ENCODE data around the gene CEMIP. TPM values are rescaled to one million over a fixed set of nuclear protein-coding genes. Genes with fewer than 3 reads are reported as not detected.

CEMIP gene
- total and polyA plus RNA-seq, 2 of the 13 experiments (the other 11 are each of a cell fraction or from before 2014, with no cell fraction given): 4.3 to 28.5 TPM

- TF ChIP-seq ZNF281 (CRISPR knock-in tag; IDR thresholded peaks at IDR 0.05; ENCODE audit: borderline replicate concordance) (peak; percentile 29; the same call in 1 of the 2 replicates), ZNF282 (IDR thresholded peaks at IDR 0.05; ENCODE audit: partially characterized antibody) (no peak), ZBTB14 (CRISPR knock-in tag; IDR thresholded peaks at IDR 0.05) (no peak), HMG20A (CRISPR knock-in tag; IDR thresholded peaks at IDR 0.05; ENCODE audit: borderline replicate concordance) (peak; percentile 66; the same call in 1 of the 2 replicates), ZNF33A (CRISPR knock-in tag; IDR thresholded peaks at IDR 0.05; ENCODE audit: borderline replicate concordance) (no peak), ZNF780A (CRISPR knock-in tag; IDR thresholded peaks at IDR 0.05) (no peak), ZBTB43 (CRISPR knock-in tag; conservative IDR thresholded peaks at IDR 0.05) (0 out of 2 replicates have a peak, but pooled peaks have one; percentile 22), GABPB1 (CRISPR knock-in tag; IDR thresholded peaks at IDR 0.05) (peak; percentile 19; the same call in 1 of the 2 replicates), ARID4A (CRISPR knock-in tag; IDR thresholded peaks at IDR 0.05; ENCODE audit: borderline replicate concordance) (peak; percentile 43; the same call in 1 of the 2 replicates), ZFP1 (CRISPR knock-in tag; IDR thresholded peaks at IDR 0.05) (no peak), IRX3 (CRISPR knock-in tag; IDR thresholded peaks at IDR 0.05; ENCODE audit: borderline replicate concordance, low read depth) (no peak), ZNF513 (CRISPR knock-in tag; conservative IDR thresholded peaks at IDR 0.05) (no peak)
Measured at GRCh38 chr15:80856809-80857377, 77.7 kb downstream of the CEMIP start (continued).
